Stimulated activated CD8-positive, alpha-beta memory T cell treated with anti-CD3 and anti-CD28 coated beads, Interleukin-4, amount 100 ng/mL, for 48 hours (primary cell): Measurements from ENCODE around the gene PITPNM2.

Experiments used
- DNase-seq: peaks from one replicate; pipeline ENCODE4 v3.0.0-alpha.2; 2020

PITPNM2 gene

DNA sequence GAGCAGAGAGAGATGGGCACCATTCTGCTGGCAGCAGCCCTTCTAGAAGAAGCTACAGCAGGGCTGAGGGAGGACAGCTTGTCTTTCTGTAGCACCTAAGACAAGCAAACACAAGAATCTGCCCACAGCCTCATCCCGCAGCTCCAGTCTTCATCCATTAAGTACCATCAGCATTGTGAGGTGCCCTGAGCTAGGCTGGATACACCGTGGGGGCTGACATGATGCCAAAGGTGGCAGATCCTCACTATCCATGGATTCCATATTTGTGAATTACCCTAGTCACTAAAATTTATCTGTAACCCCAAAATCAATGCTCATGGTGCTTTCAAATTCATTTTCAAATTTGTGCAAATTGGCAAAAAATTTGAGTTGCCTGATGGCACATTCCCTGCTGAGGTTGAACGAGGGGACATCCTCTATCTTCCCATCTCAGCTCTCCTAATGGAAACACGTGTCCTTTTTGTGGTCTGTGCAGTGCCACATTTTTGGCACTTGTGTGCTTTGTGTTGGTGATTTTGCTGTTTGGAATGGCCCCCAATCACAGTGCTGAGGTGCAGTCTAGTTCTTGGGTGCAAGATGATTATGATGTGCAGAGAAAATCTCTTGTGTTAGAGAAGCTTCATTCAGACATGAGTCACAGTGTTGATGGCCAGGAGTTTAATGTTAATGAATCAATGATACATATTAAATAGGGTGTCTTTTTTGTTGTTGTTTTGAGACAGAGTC is 7.0 kb downstream of the PITPNM2 start:
- DNase-seq = no peak

- DNase-seq = no peak
Measured at GRCh38 chr12:123142921-123143735, 7.8 kb downstream of the PITPNM2 start.

GRCh38 chr12:123142518-123142840 is 8.4 kb downstream of the PITPNM2 start:
- DNase-seq = no peak

- DNase-seq = no peak
Measured at GRCh38 chr12:123141615-123142517, 9.0 kb downstream of the PITPNM2 start.

- no peak for DNase-seq
Measured at GRCh38 chr12:123140676-123141614, 9.9 kb downstream of the PITPNM2 start.

DNA sequence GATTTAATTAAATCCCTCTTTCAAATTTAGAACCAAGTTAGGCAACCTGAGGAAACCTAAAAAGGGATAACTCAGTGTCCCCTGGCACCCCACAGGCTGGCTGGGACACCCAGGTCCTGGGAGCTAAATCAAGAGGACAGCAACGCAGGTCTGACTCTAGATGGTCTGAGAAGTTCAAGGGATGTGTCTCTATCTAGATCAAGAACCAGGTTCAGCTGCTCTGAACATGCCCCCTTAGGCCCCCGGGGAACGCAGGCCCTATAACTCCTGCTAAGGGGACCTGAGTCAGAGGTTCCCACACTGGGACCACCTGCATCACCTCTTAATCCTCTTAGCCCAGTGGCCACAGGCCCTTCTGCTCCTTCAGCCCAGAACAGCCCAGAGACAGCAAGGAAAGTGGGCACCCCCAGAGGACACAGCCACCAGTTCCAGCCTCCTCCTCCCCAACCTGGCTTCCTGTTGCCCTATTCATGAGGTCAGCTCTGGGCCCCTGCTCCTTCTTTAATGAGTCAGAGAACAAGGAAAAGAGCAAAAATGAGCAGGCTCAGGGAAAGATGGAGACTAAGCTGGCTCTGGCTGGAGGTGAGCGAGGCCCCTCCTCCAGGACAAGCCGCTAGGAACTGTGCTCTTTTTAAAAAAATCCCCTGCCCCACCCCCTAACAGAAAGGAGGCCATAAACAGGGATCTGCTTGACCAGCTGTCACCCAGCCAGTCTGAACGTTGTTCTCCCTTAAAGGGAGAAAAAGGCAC is 10.8 kb downstream of the PITPNM2 start:
- DNase-seq = no peak

GRCh38 chr12:123135688-123136087 is 15.2 kb downstream of the PITPNM2 start:
- no peak for DNase-seq

GRCh38 chr12:123134826-123135225 is 16.1 kb downstream of the PITPNM2 start:
- no peak for DNase-seq

GRCh38 chr12:123134271-123134671 is 16.6 kb downstream of the PITPNM2 start:
- DNase-seq = no peak

DNA sequence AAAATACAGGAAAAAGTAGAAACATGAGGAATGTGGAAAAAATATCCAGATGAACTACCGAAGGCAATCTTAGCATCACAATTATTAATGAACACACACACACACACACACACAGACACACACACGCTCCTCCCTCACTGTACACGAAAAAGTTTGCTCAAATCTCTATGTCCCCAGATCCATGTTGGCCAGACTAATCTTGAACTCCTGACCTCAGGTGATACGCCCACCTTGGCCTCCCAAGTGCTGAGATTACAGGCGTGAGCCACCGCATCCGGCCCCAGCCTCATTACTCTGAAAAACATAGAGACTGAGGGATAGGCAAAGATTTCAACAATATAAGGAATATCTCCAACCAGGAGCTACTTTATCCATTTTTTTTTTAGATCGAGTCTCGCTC is 17.2 kb downstream of the PITPNM2 start:
- DNase-seq = no peak

- DNase-seq = no peak
Measured at GRCh38 chr12:123132951-123133619, 17.8 kb downstream of the PITPNM2 start.

DNA sequence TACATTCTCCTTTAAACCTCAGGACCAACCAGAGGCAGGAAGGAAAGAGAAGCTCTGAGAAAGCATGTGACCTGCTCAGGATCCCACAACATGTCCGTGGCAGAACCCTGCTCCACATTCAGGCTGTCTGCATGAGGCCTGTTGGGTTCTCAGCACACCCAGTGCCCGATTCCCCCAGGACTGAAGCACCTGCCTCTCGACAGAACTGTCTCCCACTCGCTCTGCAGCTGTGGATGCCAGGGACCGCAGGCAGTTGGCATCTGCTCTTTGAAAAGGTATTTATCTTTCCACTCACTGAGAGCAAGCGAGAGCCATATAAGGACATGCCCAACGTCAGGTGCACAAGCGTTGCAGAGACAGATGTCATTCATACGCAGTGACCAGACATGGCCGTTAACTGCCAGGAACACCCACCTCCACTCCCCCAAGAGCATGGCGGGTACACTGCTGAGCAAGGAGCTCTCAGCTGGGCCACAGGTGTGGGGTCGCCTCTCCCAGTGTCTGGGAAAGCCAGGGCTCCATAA is 18.9 kb downstream of the PITPNM2 start:
- DNase-seq = peak; percentile 44

GRCh38 chr12:123131291-123131832 is 19.5 kb downstream of the PITPNM2 start:
- DNase-seq = no peak

DNA sequence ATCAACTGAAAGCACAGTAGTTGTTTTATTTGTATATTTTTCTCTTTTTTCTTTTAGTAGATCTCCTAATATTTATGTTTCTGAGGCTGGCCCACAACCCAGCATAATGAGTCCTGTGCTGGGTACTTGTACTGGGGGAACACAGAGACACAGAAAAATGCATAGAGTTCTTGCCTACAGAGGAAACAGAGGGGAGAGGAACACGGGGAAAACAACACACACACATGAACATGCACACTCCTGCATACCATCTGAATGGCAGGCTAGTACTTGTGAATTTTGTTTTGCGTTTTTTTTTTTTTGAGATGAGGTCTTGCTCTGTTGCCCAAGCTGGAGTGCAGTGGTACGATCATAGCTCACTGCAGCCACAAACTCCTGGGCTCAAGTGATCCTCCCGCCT is 21.3 kb downstream of the PITPNM2 start:
- no peak for DNase-seq

GRCh38 chr12:123127182-123127495 is 23.8 kb downstream of the PITPNM2 start:
- DNase-seq = no peak

DNA sequence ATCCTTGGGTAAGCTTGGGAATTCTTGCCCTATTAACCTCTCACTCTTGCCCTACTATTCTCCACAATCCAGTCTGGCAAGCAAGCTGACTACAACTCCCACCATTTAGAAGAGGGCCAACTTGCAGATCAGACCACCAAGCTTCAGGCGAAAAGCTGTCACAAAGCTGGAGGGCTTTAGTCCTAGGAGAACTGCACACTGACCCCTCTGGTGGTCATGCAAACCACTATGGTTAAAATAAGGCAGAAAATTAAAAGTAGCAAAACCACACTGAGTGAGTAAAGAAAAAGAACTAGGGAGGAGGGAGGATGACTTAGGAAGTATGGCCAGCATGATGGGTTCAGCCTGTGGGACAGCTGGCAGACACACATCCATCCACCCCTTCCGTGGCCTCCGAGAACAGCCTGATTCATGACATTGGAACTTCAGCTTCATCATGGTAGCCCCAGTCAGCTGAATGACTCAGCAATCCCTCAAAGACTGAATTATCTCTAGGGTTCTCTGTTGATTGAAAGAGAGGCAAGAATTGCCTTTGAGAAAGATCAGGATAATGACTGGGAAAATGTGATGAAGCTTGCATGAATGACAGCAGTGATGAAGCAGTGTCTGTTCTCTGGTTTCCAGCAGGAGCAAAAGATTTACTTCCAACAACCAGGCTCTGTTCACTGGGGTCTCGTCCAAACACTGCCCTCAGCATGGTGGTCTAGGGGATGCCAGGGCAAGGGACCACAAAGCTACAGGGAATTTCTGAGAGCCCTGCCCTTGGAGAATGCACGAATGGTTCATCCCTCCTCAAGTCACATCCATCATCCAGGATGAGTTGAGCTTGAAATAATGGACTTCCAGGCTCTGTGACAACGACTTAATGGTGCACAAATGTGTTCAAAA is 24.4 kb downstream of the PITPNM2 start:
- no peak for DNase-seq

GRCh38 chr12:123122626-123123025 is 28.3 kb downstream of the PITPNM2 start:
- no peak for DNase-seq

DNA sequence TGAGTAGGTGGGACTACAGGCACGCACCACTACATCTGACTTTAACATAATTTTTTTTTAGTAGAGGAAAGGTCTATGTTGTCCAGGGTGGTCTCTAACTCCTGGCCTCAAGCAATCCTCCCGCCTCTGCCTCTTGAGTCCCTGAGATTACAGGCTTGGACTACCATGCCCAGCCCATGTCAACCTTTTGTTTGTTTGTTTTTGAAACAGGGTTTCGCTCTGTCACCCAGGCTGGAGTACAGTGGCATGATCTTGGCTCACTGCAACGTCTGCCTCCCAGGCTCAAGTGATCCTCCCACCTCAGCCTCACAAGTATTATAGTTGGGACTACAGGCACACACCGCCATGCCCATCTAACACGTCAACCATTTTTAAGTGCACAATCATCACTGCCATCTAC is 29.2 kb downstream of the PITPNM2 start:
- no peak for DNase-seq

DNA sequence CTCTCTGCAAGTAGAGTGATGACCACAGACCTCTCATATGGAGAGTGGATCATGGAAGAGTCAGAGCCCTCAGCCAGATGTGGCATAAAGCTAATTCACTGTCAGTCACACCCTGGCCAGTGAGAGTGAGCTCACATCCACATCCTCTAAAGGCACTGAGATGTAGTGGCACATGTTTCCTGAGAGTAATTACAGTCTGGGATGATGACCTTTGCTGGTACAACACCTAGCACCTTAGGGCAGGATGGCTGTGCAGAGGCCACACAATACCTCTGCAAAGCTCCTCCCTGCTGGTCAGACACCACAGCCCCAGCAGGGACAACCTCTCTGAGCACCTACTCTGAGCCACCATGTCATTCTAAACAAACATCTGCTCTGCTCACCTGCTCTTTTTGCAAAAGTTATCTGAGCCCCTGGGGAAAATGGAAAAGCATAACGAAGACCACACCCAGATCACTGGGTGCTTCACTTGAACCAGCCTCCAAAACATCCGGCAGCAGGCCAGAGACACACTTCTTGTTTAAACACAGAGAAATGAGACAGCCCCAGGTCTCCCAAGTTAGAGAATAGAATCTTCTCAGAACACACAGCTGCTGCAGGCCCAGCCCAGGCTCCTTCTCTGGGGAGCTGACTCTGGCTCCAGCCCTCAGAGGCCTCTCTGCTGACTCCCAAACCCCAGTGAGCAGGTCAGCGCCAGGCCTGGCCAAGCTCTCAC is 30.3 kb downstream of the PITPNM2 start:
- peak; percentile 37 for DNase-seq
